ENCODE results near the gene TRPV5.

GRCh38 chr7:142870147-142870559 lies 63.4 kb downstream of the TRPV5 start:
- no peak for TF ChIP-seq CTCF (conservative IDR thresholded peaks at IDR 0.05; ENCODE audit: low read length)
- no peak for TF ChIP-seq EZH2phosphoT487 (IDR thresholded peaks at IDR 0.05; ENCODE audit: borderline replicate concordance, low read depth, low read length)

Measured in OCI-LY7 (cell line).